Panc1 (cell line): ENCODE data around the gene PAX9.

Experiments
- POLR2AphosphoS5 ChIP-seq: IDR thresholded peaks from 2 replicates; pipeline ENCODE4 v1.6.1; 2012; ENCODE audit warnings: mild to moderate bottlenecking, low read depth, low read length, moderate library complexity
- TF ChIP-seq, protein P1 (sequence below): fragments of 450-650 bp; IDR thresholded peaks from 2 replicates; pipeline ENCODE4 v1.5.1; 2017; ENCODE audit warnings: mild to moderate bottlenecking
- TF ChIP-seq, protein P2 (sequence below), 2 experiments: IDR thresholded peaks; 2 replicates each; pipeline ENCODE4 v1.6.1; 2011 to 2012; ENCODE audit warnings: low read depth in 2 of 2, control low read depth in 1 of 2, low read length in 1 of 2, mild to moderate bottlenecking in 1 of 2, moderate library complexity in 1 of 2; ENCODE audit not compliant: insufficient read depth in 1 of 2

DNA sequence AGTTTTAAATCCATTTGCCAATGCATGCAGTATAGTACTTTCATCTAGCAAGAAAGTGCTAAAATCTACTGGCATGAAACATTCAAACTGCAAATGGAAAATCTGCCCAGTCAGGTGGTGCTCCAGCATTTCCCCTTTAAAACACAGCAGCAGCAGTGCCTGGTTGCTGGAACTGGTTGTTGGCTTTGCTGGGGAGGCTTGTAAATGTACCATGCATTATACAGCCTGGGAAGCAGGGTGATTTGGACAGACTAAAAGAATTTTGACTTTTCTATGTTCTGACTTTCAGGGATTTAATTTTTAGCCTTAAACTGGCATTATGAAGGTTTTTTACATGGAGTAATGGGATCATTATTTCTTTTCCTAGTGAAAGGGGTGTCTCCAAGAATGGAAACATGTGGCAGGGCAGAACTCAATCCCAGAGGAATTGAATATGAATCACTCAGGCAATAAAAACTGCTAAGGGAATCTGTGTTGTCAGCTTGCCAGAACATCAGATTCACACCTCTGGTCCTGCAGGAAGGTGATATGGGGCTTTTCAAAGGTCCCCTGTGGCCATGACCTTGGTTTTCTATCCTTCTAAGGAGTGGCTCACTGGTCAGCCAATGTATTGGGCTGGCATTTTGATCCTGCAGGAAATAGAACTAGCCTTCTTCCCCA lies 9.0 kb upstream of the PAX9 start:
- TF ChIP-seq, protein P1, sequence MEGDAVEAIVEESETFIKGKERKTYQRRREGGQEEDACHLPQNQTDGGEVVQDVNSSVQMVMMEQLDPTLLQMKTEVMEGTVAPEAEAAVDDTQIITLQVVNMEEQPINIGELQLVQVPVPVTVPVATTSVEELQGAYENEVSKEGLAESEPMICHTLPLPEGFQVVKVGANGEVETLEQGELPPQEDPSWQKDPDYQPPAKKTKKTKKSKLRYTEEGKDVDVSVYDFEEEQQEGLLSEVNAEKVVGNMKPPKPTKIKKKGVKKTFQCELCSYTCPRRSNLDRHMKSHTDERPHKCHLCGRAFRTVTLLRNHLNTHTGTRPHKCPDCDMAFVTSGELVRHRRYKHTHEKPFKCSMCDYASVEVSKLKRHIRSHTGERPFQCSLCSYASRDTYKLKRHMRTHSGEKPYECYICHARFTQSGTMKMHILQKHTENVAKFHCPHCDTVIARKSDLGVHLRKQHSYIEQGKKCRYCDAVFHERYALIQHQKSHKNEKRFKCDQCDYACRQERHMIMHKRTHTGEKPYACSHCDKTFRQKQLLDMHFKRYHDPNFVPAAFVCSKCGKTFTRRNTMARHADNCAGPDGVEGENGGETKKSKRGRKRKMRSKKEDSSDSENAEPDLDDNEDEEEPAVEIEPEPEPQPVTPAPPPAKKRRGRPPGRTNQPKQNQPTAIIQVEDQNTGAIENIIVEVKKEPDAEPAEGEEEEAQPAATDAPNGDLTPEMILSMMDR: no peak
- TF ChIP-seq POLR2AphosphoS5: no peak
- TF ChIP-seq, protein P2, sequence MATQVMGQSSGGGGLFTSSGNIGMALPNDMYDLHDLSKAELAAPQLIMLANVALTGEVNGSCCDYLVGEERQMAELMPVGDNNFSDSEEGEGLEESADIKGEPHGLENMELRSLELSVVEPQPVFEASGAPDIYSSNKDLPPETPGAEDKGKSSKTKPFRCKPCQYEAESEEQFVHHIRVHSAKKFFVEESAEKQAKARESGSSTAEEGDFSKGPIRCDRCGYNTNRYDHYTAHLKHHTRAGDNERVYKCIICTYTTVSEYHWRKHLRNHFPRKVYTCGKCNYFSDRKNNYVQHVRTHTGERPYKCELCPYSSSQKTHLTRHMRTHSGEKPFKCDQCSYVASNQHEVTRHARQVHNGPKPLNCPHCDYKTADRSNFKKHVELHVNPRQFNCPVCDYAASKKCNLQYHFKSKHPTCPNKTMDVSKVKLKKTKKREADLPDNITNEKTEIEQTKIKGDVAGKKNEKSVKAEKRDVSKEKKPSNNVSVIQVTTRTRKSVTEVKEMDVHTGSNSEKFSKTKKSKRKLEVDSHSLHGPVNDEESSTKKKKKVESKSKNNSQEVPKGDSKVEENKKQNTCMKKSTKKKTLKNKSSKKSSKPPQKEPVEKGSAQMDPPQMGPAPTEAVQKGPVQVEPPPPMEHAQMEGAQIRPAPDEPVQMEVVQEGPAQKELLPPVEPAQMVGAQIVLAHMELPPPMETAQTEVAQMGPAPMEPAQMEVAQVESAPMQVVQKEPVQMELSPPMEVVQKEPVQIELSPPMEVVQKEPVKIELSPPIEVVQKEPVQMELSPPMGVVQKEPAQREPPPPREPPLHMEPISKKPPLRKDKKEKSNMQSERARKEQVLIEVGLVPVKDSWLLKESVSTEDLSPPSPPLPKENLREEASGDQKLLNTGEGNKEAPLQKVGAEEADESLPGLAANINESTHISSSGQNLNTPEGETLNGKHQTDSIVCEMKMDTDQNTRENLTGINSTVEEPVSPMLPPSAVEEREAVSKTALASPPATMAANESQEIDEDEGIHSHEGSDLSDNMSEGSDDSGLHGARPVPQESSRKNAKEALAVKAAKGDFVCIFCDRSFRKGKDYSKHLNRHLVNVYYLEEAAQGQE (IDR thresholded peaks at IDR 0.05; ENCODE audit: insufficient read depth in 1 of 2, low read depth in 2 of 2, low read length in 1 of 2): no peak
